ENCODE data around the gene GRAMD2B. TPM values are rescaled to one million over a fixed set of nuclear protein-coding genes. Genes with fewer than 3 reads are reported as not detected.

The GRAMD2B gene
- total RNA-seq, 1 experiment from 2014 or later, result 6.7 TPM

GRCh38 chr5:126513302-126513701 is 90.1 kb downstream of the GRAMD2B start:
- no peak overlapping the region for H3K27ac ChIP-seq (ENCODE audit: insufficient read length, low read depth, low read length)
- H3K27me3 ChIP-seq (ENCODE audit: insufficient read depth, low read length), result no peaks in the 10 kb centered on the region
- H2BK5ac ChIP-seq (ENCODE audit: insufficient read length, low read length), result no peak overlapping the region
- no peak overlapping the region for H3K14ac ChIP-seq (ENCODE audit: insufficient read depth, low read length)
- H3K4me1 Mint-ChIP-seq, result peaks cover 7 to 12% of the 10 kb centered on the region in 2 experiments
- H2AK5ac ChIP-seq (ENCODE audit: insufficient read length, low read length), result no peak overlapping the region
- no peak overlapping the region for H4K8ac ChIP-seq (replicated peaks; ENCODE audit: insufficient read length, low read depth, low read length)
- H4K20me1 ChIP-seq (ENCODE audit: control insufficient read depth, insufficient read depth, insufficient read length), result no peaks in the 10 kb centered on the region
- no peak overlapping the region for H3K4me2 ChIP-seq (ENCODE audit: insufficient read depth, insufficient read length, low read length)
- H3T11ph ChIP-seq (ENCODE audit: low read length), result no peak overlapping the region
- H2AFZ ChIP-seq (ENCODE audit: low read length), result no peak overlapping the region
- H2BK12ac ChIP-seq (ENCODE audit: insufficient read length, low read depth, low read length), result no peak overlapping the region
- no peak overlapping the region for H3K4me3 Mint-ChIP-seq
- H3K18ac ChIP-seq (ENCODE audit: insufficient read length, low read depth, low read length), result no peak overlapping the region
- H3K23me2 ChIP-seq (ENCODE audit: insufficient read length, low read depth, low read length, poor library complexity, severe bottlenecking), result no peaks in the 10 kb centered on the region
- no peak overlapping the region for H3K23ac ChIP-seq (ENCODE audit: insufficient read length, low read depth, low read length)
- peaks cover under 1% of the 10 kb centered on the region in 2 experiments; a peak in 1 of 5 replicates for H3K9me3 Mint-ChIP-seq
- peaks cover 0 to under 1% (median 0%) of the 10 kb centered on the region in 3 experiments; a peak in 1 of 7 replicates for H3K36me3 Mint-ChIP-seq (ENCODE audit: insufficient read depth in 1 of 3, low read depth in 3 of 3)
- no peak overlapping the region for H3K56ac ChIP-seq (ENCODE audit: insufficient read length, low read depth, low read length)
- TF ChIP-seq CTCF (conservative IDR thresholded peaks at IDR 0.05), result no peak
- no peak overlapping the region for H2BK15ac ChIP-seq (ENCODE audit: low read depth, low read length)
- H3K27ac Mint-ChIP-seq, result peak overlapping the region in 1 of 3 experiments; percentile 22; a peak in 1 of 7 replicates
- no peaks in the 10 kb centered on the region for H3K79me1 ChIP-seq (ENCODE audit: insufficient read depth, low read depth, low read length, poor library complexity, severe bottlenecking)
- no peaks in the 10 kb centered on the region for H3K9me3 ChIP-seq (ENCODE audit: control insufficient read depth, low read depth, low read length)
- H3K9ac ChIP-seq (ENCODE audit: extremely low read depth, insufficient read length, low read length), result no peak overlapping the region
- H3K4ac ChIP-seq (ENCODE audit: low read depth, low read length), result no peak overlapping the region
- H3K79me2 ChIP-seq (ENCODE audit: insufficient read depth, low read length), result no peaks in the 10 kb centered on the region
- H4K5ac ChIP-seq (ENCODE audit: insufficient read length, low read depth, low read length), result no peak overlapping the region
- no CpG with 5 or more reads among the region's 2 CpGs for WGBS (ENCODE audit: extremely low coverage, insufficient read length, low lambda C conversion rate)
- no peaks in the 10 kb centered on the region; the same call in 1 of the 2 replicates for H3K27me3 Mint-ChIP-seq (ENCODE audit: low read depth)
- no peak overlapping the region for H2BK120ac ChIP-seq (ENCODE audit: low read depth, low read length, poor library complexity, severe bottlenecking)
- no peak for DNase-seq
- no peak overlapping the region for H2BK20ac ChIP-seq (ENCODE audit: low read depth, low read length, poor library complexity, severe bottlenecking)
- no peak overlapping the region for H4K91ac ChIP-seq (ENCODE audit: insufficient read length, low read depth, low read length)
- H3K4me1 ChIP-seq (ENCODE audit: insufficient read depth, low read length), result peaks cover 3% of the 10 kb centered on the region; the same call in 1 of the 2 replicates
